Measurements from ENCODE around the gene KCNH6. TPM values are rescaled to one million over a fixed set of nuclear protein-coding genes. Genes with fewer than 3 reads are reported as not detected.

Gene KCNH6
- total and polyA plus RNA-seq, 7 donors: 0.13 TPM; not detected in 6

GRCh38 chr17:63482509-63482908, 40.6 kb upstream of the KCNH6 start:
- WGBS, 2 donors: 90 to 95% methylated on average over 16 of the region's 16 CpGs
- Histone ChIP-seq H3K27ac (no peak overlapping the region), H3K27me3 (peaks cover 11 to 44% (median 23%) of the 10 kb centered on the region in 3 donors), H3K4me3 (no peak overlapping the region), H3K36me3 (no peaks in the 10 kb centered on the region), H3K9me3 (no peaks in the 10 kb centered on the region), H3K4me1 (peaks cover 0 to 11% (median 8%) of the 10 kb centered on the region in 4 donors)
- intact Hi-C loops (cut with DNase I): no loop called here
- TF ChIP-seq, protein P1, sequence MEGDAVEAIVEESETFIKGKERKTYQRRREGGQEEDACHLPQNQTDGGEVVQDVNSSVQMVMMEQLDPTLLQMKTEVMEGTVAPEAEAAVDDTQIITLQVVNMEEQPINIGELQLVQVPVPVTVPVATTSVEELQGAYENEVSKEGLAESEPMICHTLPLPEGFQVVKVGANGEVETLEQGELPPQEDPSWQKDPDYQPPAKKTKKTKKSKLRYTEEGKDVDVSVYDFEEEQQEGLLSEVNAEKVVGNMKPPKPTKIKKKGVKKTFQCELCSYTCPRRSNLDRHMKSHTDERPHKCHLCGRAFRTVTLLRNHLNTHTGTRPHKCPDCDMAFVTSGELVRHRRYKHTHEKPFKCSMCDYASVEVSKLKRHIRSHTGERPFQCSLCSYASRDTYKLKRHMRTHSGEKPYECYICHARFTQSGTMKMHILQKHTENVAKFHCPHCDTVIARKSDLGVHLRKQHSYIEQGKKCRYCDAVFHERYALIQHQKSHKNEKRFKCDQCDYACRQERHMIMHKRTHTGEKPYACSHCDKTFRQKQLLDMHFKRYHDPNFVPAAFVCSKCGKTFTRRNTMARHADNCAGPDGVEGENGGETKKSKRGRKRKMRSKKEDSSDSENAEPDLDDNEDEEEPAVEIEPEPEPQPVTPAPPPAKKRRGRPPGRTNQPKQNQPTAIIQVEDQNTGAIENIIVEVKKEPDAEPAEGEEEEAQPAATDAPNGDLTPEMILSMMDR (IDR thresholded peaks at IDR 0.05): no peak
- TF ChIP-seq POLR2AphosphoS5 (IDR thresholded peaks at IDR 0.05) (no peak), POLR2A (IDR thresholded peaks at IDR 0.05) (no peak), EP300 (IDR thresholded peaks at IDR 0.05) (no peak)
- DNase-seq: no peak

GRCh38 chr17:63483038-63483437, 40.1 kb upstream of the KCNH6 start:
- peaks cover 7 to 39% (median 18%) of the 10 kb centered on the region in 3 donors for H3K27me3 ChIP-seq
- intact Hi-C loops (cut with DNase I): no loop called here
- no peak for DNase-seq
- no peaks in the 10 kb centered on the region for H3K36me3 ChIP-seq
- H3K27ac ChIP-seq: no peak overlapping the region
- no peak for TF ChIP-seq EP300 (IDR thresholded peaks at IDR 0.05)
- no peak for TF ChIP-seq POLR2A (IDR thresholded peaks at IDR 0.05)
- WGBS, 2 donors: 93 to 95% methylated on average over 10 of the region's 10 CpGs
- H3K9me3 ChIP-seq: no peaks in the 10 kb centered on the region
- H3K4me1 ChIP-seq: peaks cover 0 to 6% (median 3%) of the 10 kb centered on the region in 4 donors
- H3K4me3 ChIP-seq: no peak overlapping the region

DNA sequence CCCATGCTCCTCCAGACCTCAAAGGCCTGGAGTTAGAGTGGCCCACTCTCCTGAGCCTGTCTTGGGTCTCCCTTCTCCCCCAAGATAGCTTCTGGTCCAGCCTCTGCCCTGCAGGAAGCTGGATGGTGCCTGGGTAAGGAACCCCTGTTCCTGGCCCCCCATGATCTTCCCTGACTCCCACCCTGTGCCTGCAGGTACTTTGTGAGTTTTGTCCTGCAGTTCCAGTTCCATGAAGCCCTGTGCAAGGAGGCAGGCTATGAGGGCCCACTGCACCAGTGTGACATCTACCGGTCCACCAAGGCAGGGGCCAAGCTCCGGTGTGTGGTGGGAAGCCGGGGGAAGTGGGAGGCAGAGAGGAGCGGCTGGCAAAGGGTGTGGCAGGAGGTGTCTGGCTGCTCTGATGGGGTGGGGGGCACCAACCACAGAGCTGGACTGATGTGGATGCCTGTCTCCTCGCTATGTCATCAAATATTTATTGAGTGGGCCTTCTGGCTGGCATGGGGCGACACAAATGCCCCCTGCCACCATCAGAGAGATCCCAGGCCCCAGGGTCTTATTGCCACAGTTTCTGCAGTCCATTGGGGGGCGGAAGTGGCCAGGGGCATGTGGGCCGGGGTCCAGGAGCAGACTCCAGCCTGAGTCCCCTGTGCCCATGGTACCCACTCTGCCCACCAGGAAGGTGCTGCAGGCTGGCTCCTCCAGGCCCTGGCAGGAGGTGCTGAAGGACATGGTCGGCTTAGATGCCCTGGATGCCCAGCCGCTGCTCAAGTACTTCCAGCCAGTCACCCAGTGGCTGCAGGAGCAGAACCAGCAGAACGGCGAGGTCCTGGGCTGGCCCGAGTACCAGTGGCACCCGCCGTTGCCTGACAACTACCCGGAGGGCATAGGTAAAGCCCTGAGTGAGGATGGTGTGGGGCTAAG, 39.2 kb upstream of the KCNH6 start:
- no peak overlapping the region for H3K4me3 ChIP-seq
- intact Hi-C loops (cut with DNase I): no loop called here
- no peaks in the 10 kb centered on the region for H3K36me3 ChIP-seq
- peaks cover 5 to 30% (median 9%) of the 10 kb centered on the region in 3 donors for H3K27me3 ChIP-seq
- WGBS, 2 donors: 95 to 96% methylated on average over 16 of the region's 16 CpGs
- H3K27ac ChIP-seq: no peak overlapping the region
- peaks cover 0 to 1% (median under 1%) of the 10 kb centered on the region in 4 donors for H3K4me1 ChIP-seq
- H3K9me3 ChIP-seq: no peaks in the 10 kb centered on the region
- no peak for DNase-seq
- TF ChIP-seq EP300 (IDR thresholded peaks at IDR 0.05) (no peak), POLR2AphosphoS5 (IDR thresholded peaks at IDR 0.05) (no peak), POLR2A (IDR thresholded peaks at IDR 0.05) (no peak)
- TF ChIP-seq, protein P1 (IDR thresholded peaks at IDR 0.05): no peak

DNA sequence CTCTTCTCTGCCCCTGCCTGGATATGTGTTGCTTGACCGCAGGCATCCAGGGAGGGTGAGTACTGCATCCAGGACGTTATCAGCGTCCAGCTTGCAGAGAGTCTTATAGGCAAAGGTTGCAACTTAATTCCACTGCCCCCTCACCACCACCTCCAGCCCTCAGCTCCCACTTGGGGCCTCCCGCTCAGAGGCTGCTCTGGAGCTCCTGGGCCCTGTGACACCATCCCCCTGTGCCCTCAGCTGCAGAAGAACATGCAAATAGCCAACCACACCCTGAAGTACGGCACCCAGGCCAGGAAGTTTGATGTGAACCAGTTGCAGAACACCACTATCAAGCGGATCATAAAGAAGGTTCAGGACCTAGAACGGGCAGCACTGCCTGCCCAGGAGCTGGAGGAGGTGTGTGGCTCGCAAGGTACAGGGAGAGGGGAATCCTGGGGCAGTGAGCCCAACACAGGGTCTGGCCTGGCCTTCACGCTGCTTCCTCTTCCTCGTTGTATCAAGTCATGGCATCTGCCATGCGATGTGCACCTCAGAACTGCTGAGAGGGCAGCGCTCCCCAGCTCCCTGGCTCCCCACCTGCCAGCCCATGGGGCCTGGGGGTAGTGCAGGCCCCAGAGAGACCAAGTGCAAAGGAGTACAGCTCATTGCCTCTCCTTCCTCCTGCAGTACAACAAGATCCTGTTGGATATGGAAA, 36.7 kb upstream of the KCNH6 start:
- Histone ChIP-seq H3K27me3 (peaks cover 0 to 5% (median under 1%) of the 10 kb centered on the region in 3 donors), H3K36me3 (no peaks in the 10 kb centered on the region), H3K9me3 (no peaks in the 10 kb centered on the region), H3K4me1 (no peaks in the 10 kb centered on the region), H3K27ac (no peak overlapping the region), H3K4me3 (no peak overlapping the region)
- 71 to 82% methylated on average over 12 of the region's 12 CpGs for WGBS, 2 donors
- DNase-seq: no peak
- TF ChIP-seq, protein P1 (IDR thresholded peaks at IDR 0.05): no peak
- no peak for TF ChIP-seq POLR2AphosphoS5 (IDR thresholded peaks at IDR 0.05)
- no peak for TF ChIP-seq POLR2A (IDR thresholded peaks at IDR 0.05)
- intact Hi-C loops (cut with DNase I): no loop called here

DNA sequence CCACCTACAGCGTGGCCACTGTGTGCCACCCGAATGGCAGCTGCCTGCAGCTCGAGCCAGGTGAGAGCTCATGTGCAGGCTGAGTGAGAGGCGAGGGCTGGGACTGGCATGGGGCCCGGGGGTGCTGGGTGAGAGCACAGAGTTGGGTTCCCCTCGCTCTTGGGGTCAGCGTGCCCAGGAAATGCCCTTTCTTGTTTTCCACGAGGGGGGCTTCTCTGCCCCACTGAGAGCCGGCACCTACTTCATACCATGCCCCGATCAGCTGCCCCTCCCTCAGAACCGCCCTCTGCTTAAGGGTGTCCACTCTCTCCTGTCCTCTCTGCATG, 36.2 kb upstream of the KCNH6 start:
- DNase-seq: no peak
- Histone ChIP-seq H3K4me3 (no peak overlapping the region), H3K36me3 (no peaks in the 10 kb centered on the region), H3K4me1 (no peaks in the 10 kb centered on the region), H3K27me3 (no peaks in the 10 kb centered on the region), H3K27ac (no peak overlapping the region), H3K9me3 (no peaks in the 10 kb centered on the region)
- intact Hi-C loops (cut with DNase I): no loop called here
- TF ChIP-seq EP300 (IDR thresholded peaks at IDR 0.05) (no peak), POLR2A (IDR thresholded peaks at IDR 0.05) (no peak), POLR2AphosphoS5 (IDR thresholded peaks at IDR 0.05) (no peak)
- TF ChIP-seq, protein P1 (IDR thresholded peaks at IDR 0.05): no peak
- WGBS, 2 donors: 90 to 93% methylated on average over 11 of the region's 11 CpGs
